NB4 (cell line): ENCODE measurements around the gene CLDND1.

ENCODE experiments used
- POLR2A ChIP-seq: IDR thresholded peaks from 2 replicates; pipeline ENCODE4 v1.6.1; 2011; ENCODE audit warnings: mild to moderate bottlenecking; ENCODE audit not compliant: insufficient read length; ENCODE audit errors: extremely low read depth
- TF ChIP-seq, protein P1 (sequence below): IDR thresholded peaks from one replicate; pipeline ENCODE4 v1.5.1; 2012; ENCODE audit warnings: low read depth, low read length

DNA sequence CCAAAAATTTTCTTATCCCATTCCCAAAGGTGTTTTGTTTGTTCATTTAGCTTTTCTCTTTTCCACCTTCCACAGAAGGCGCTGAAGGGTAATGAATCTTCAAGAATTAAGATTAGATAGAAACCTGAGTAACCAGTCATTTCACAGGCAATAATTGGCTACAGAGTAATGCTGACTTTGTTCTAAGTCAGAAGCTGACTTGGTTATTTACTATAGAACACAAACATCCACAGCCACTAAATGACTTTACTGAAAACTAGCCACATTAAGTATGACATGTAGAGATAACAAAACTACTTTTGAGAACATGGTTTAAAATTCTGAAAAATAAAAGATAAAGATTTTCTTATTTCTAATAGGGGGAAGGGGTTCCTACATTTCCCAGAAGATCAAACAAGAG lies 7.8 kb downstream of the CLDND1 start:
- no peak for TF ChIP-seq POLR2A
- TF ChIP-seq, protein P1, sequence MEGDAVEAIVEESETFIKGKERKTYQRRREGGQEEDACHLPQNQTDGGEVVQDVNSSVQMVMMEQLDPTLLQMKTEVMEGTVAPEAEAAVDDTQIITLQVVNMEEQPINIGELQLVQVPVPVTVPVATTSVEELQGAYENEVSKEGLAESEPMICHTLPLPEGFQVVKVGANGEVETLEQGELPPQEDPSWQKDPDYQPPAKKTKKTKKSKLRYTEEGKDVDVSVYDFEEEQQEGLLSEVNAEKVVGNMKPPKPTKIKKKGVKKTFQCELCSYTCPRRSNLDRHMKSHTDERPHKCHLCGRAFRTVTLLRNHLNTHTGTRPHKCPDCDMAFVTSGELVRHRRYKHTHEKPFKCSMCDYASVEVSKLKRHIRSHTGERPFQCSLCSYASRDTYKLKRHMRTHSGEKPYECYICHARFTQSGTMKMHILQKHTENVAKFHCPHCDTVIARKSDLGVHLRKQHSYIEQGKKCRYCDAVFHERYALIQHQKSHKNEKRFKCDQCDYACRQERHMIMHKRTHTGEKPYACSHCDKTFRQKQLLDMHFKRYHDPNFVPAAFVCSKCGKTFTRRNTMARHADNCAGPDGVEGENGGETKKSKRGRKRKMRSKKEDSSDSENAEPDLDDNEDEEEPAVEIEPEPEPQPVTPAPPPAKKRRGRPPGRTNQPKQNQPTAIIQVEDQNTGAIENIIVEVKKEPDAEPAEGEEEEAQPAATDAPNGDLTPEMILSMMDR, result no peak
